Kidney epithelial cell (primary cell): ENCODE data around the gene C2CD4C. TPM values are rescaled to one million over a fixed set of nuclear protein-coding genes. Genes with fewer than 3 reads are reported as not detected.

Experiments
- DNase-seq: peaks from one replicate; pipeline ENCODE4 v3.0.0-alpha.2; 2010; ENCODE audit warnings: low read depth
- H3K27me3 ChIP-seq: 2 replicates; pipeline ENCODE4 v1.6.0; 2011; ENCODE audit warnings: low read length; ENCODE audit not compliant: control insufficient read depth, insufficient read depth
- H3K36me3 ChIP-seq: 2 replicates; pipeline ENCODE4 v1.5.1; 2011; ENCODE audit warnings: low read length; ENCODE audit not compliant: control insufficient read depth, insufficient read depth
- H3K4me3 ChIP-seq: 2 replicates; pipeline ENCODE4 v1.5.1; 2011; ENCODE audit warnings: low read depth, mild to moderate bottlenecking, control low read depth, low read length
- CTCF ChIP-seq: IDR thresholded peaks from 2 replicates; pipeline ENCODE4 v1.5.1; 2011; ENCODE audit warnings: mild to moderate bottlenecking, moderate library complexity, low read length, control low read depth, inconsistent platforms; ENCODE audit not compliant: insufficient read depth, poor library complexity, severe bottlenecking
- total RNA-seq: library from RNA; depleted of rRNA; stranded (reverse); fragments of >200 nt; gene quantifications from 2 replicates; pipeline ENCODE4 v1.2.3, GENCODE V29; 2015

The C2CD4C gene
- total RNA-seq, 1 donor from 2014 or later: not detected

GRCh38 chr19:372306-372890 is 36.5 kb downstream of the C2CD4C start:
- Histone ChIP-seq H3K36me3 (no peaks in the 10 kb centered on the region), H3K27me3 (peaks cover 56% of the 10 kb centered on the region), H3K4me3 (no peak overlapping the region)
- no peak for TF ChIP-seq CTCF
- DNase-seq: no peak

- no peaks in the 10 kb centered on the region for H3K36me3 ChIP-seq
- TF ChIP-seq CTCF: no peak
- no peak overlapping the region for H3K4me3 ChIP-seq
- peaks cover 56% of the 10 kb centered on the region for H3K27me3 ChIP-seq
- no peak for DNase-seq
Observed at GRCh38 chr19:371501-372168, 37.3 kb downstream of the C2CD4C start.

GRCh38 chr19:370641-371330 is 38.2 kb downstream of the C2CD4C start:
- DNase-seq: no peak
- peaks cover 53% of the 10 kb centered on the region for H3K27me3 ChIP-seq
- no peaks in the 10 kb centered on the region for H3K36me3 ChIP-seq
- no peak for TF ChIP-seq CTCF
- no peak overlapping the region for H3K4me3 ChIP-seq

GRCh38 chr19:369876-370275 is 39.1 kb downstream of the C2CD4C start:
- H3K27me3 ChIP-seq: peaks cover 57% of the 10 kb centered on the region
- no peaks in the 10 kb centered on the region for H3K36me3 ChIP-seq
- no peak for DNase-seq
- H3K4me3 ChIP-seq: no peak overlapping the region
- no peak for TF ChIP-seq CTCF

GRCh38 chr19:369256-369655 is 39.7 kb downstream of the C2CD4C start:
- DNase-seq: no peak
- Histone ChIP-seq H3K27me3 (peaks cover 55% of the 10 kb centered on the region), H3K36me3 (no peaks in the 10 kb centered on the region), H3K4me3 (no peak overlapping the region)
- TF ChIP-seq CTCF: no peak
